C4-2B (cell line): ENCODE results near the gene ANKRD6.

Experiments used
- ZFX ChIP-seq: fragments of 450-650 bp; IDR thresholded peaks from 2 replicates; pipeline ENCODE4 v1.6.1; 2017
- TF ChIP-seq, protein P1 (sequence below): fragments of 450-650 bp; conservative IDR thresholded peaks from 2 replicates; pipeline ENCODE4 v1.5.1; 2017; ENCODE audit warnings: mild to moderate bottlenecking

DNA sequence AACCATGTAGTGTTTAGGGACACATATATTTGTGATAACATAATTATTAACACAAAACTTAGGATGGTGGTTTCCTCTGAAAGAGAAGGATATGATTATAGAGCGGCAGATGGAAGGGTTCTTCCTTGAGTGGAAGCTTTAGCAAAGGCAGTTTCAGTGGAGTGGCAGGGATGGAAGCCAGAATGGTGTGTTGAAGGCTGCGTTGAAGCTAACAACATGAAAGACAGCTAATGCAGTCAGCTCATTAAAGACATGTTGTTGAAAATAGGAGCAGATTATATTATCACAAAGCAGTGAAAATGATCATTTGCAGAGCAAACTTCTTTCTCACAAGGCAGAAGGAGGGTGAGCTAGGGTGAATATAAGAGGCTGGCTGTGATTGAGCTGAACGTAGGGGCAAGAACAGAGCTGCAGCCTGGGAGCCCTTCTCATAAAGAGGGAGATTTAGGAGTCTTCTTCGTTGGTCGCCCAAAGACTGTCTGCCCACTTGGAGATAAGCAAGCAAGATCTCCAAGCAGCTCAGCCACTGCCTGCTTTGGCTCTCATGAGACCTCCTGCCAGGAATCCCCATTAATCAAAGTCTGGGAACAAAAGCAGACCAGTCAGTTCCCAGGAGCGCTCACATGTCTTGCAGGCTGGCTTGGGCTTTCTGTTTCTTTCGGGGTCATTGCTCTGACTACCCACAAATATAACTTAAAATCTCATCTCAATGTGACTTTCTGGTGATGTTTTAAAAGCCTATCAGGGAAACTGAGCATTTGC, 2.6 kb upstream of the ANKRD6 start:
- TF ChIP-seq, protein P1, sequence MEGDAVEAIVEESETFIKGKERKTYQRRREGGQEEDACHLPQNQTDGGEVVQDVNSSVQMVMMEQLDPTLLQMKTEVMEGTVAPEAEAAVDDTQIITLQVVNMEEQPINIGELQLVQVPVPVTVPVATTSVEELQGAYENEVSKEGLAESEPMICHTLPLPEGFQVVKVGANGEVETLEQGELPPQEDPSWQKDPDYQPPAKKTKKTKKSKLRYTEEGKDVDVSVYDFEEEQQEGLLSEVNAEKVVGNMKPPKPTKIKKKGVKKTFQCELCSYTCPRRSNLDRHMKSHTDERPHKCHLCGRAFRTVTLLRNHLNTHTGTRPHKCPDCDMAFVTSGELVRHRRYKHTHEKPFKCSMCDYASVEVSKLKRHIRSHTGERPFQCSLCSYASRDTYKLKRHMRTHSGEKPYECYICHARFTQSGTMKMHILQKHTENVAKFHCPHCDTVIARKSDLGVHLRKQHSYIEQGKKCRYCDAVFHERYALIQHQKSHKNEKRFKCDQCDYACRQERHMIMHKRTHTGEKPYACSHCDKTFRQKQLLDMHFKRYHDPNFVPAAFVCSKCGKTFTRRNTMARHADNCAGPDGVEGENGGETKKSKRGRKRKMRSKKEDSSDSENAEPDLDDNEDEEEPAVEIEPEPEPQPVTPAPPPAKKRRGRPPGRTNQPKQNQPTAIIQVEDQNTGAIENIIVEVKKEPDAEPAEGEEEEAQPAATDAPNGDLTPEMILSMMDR = no peak
- no peak for TF ChIP-seq ZFX
